Measurements from ENCODE around the gene TUT1. TPM values are rescaled to one million over a fixed set of nuclear protein-coding genes. Genes with fewer than 3 reads are reported as not detected.

Gene TUT1
- total RNA-seq, 3 donors from 2014 or later (not counting 1 experiment from before 2014, with no cell fraction given), result 20.0 to 28.9 (median 26.2) TPM

GRCh38 chr11:62580959-62581715 lies 10.2 kb downstream of the TUT1 start:
- TF ChIP-seq CTCF (IDR thresholded peaks at IDR 0.05), result no peak
- H3K36me3 ChIP-seq (ENCODE audit: control insufficient read depth, insufficient read depth, low read length), result peaks cover 38% of the 10 kb centered on the region
- DNase-seq (no peak), ATAC-seq (no peak)
- intact Hi-C loops (cut with micrococcal nuclease), result no loop called here
- H3K9me3 ChIP-seq (ENCODE audit: control insufficient read depth, insufficient read depth, low read length), result no peaks in the 10 kb centered on the region
- no peak overlapping the region for H3K27ac Mint-ChIP-seq
- H3K4me1 Mint-ChIP-seq, result no peaks in the 10 kb centered on the region
- no peaks in the 10 kb centered on the region for H3K9me3 Mint-ChIP-seq
- WGBS (ENCODE audit: insufficient coverage), result 96% methylated on average over 18 of the region's 18 CpGs
- no peaks in the 10 kb centered on the region for H3K36me3 Mint-ChIP-seq
- no peak overlapping the region for H3K4me3 ChIP-seq (ENCODE audit: low read length)
- no peak overlapping the region for H3K27ac ChIP-seq (ENCODE audit: low read length)
- H3K27me3 Mint-ChIP-seq (ENCODE audit: low read depth in 2 of 2), result no peaks in the 10 kb centered on the region
- no peaks in the 10 kb centered on the region for H3K4me1 ChIP-seq (ENCODE audit: control insufficient read depth, insufficient read depth, low read length)
- H3K4me3 Mint-ChIP-seq, result no peak overlapping the region
- no peaks in the 10 kb centered on the region for H3K27me3 ChIP-seq (ENCODE audit: control insufficient read depth, insufficient read depth, low read length)

- H3K27me3 Mint-ChIP-seq (ENCODE audit: low read depth in 2 of 2), result no peaks in the 10 kb centered on the region
- no peak overlapping the region for H3K27ac Mint-ChIP-seq
- no peaks in the 10 kb centered on the region for H3K9me3 ChIP-seq (ENCODE audit: control insufficient read depth, insufficient read depth, low read length)
- H3K4me3 Mint-ChIP-seq, result no peak overlapping the region
- intact Hi-C loops (cut with micrococcal nuclease), result no loop called here
- no peaks in the 10 kb centered on the region for H3K27me3 ChIP-seq (ENCODE audit: control insufficient read depth, insufficient read depth, low read length)
- no peaks in the 10 kb centered on the region for H3K9me3 Mint-ChIP-seq
- ATAC-seq (no peak), DNase-seq (no peak)
- no peak overlapping the region for H3K4me3 ChIP-seq (ENCODE audit: low read length)
- H3K4me1 ChIP-seq (ENCODE audit: control insufficient read depth, insufficient read depth, low read length), result peaks cover 11% of the 10 kb centered on the region
- H3K27ac ChIP-seq (ENCODE audit: low read length), result no peak overlapping the region
- TF ChIP-seq CTCF (IDR thresholded peaks at IDR 0.05), result no peak
- H3K4me1 Mint-ChIP-seq, result peaks cover 7 to 15% of the 10 kb centered on the region in 2 donors
- no peaks in the 10 kb centered on the region for H3K36me3 Mint-ChIP-seq
- 92% methylated on average over 2 of the region's 2 CpGs for WGBS (ENCODE audit: insufficient coverage)
- peaks cover 35% of the 10 kb centered on the region for H3K36me3 ChIP-seq (ENCODE audit: control insufficient read depth, insufficient read depth, low read length)
These were observed 12.1 kb downstream of the TUT1 start for GRCh38 chr11:62579252-62579651.

- no peaks in the 10 kb centered on the region for H3K36me3 Mint-ChIP-seq
- no peaks in the 10 kb centered on the region for H3K27me3 Mint-ChIP-seq (ENCODE audit: low read depth in 2 of 2)
- Histone ChIP-seq H3K4me3 (ENCODE audit: low read length) (no peak overlapping the region), H3K27ac (ENCODE audit: low read length) (no peak overlapping the region), H3K27me3 (ENCODE audit: control insufficient read depth, insufficient read depth, low read length) (no peaks in the 10 kb centered on the region), H3K36me3 (ENCODE audit: control insufficient read depth, insufficient read depth, low read length) (peaks cover 33% of the 10 kb centered on the region), H3K9me3 (ENCODE audit: control insufficient read depth, insufficient read depth, low read length) (no peaks in the 10 kb centered on the region), H3K4me1 (ENCODE audit: control insufficient read depth, insufficient read depth, low read length) (peaks cover 13% of the 10 kb centered on the region)
- H3K27ac Mint-ChIP-seq, result no peak overlapping the region
- TF ChIP-seq CTCF (IDR thresholded peaks at IDR 0.05), result no peak
- H3K4me1 Mint-ChIP-seq, result peaks cover 14 to 22% of the 10 kb centered on the region in 2 donors
- DNase-seq (no peak), ATAC-seq (no peak)
- H3K4me3 Mint-ChIP-seq, result no peak overlapping the region
- intact Hi-C loops (cut with micrococcal nuclease), result no loop called here
- 93% methylated on average over 11 of the region's 11 CpGs for WGBS (ENCODE audit: insufficient coverage)
- no peaks in the 10 kb centered on the region for H3K9me3 Mint-ChIP-seq
These were observed 12.8 kb downstream of the TUT1 start for GRCh38 chr11:62578541-62578940.

All from natural killer cell (primary cell).